ENCODE results near the gene C2CD4D.

DNA sequence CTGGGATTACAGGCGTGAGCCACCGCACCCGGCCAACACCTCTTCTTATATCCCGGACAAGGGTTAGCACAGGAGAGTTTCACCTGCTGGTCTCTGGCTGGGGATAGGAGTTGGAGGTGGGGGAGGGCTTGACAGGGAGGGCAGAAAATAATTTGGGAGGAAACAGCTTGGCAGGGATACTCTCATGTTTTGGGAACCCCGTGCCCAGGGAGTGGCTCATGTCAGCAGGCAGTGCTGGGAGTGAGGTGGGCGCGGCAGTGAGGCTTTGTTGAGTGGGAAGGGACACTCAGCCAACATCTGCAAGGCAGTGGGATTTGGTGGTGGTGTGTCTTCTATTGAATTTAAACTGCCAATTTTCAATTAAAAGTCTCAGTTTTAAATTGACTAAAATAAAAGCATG is 15.0 kb upstream of the C2CD4D start:
- TF ChIP-seq, protein P1, sequence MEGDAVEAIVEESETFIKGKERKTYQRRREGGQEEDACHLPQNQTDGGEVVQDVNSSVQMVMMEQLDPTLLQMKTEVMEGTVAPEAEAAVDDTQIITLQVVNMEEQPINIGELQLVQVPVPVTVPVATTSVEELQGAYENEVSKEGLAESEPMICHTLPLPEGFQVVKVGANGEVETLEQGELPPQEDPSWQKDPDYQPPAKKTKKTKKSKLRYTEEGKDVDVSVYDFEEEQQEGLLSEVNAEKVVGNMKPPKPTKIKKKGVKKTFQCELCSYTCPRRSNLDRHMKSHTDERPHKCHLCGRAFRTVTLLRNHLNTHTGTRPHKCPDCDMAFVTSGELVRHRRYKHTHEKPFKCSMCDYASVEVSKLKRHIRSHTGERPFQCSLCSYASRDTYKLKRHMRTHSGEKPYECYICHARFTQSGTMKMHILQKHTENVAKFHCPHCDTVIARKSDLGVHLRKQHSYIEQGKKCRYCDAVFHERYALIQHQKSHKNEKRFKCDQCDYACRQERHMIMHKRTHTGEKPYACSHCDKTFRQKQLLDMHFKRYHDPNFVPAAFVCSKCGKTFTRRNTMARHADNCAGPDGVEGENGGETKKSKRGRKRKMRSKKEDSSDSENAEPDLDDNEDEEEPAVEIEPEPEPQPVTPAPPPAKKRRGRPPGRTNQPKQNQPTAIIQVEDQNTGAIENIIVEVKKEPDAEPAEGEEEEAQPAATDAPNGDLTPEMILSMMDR (IDR thresholded peaks at IDR 0.05; ENCODE audit: poor library complexity, severe bottlenecking) = no peak
- no peak for TF ChIP-seq EP300 (conservative IDR thresholded peaks at IDR 0.05; ENCODE audit: poor library complexity, severe bottlenecking)
- TF ChIP-seq EZH2 (IDR thresholded peaks at IDR 0.05; ENCODE audit: borderline replicate concordance, insufficient read depth, low read length, poor library complexity, severe bottlenecking) = no peak
- TF ChIP-seq RAD21 (conservative IDR thresholded peaks at IDR 0.05) = no peak
- no peak for TF ChIP-seq TAF1 (IDR thresholded peaks at IDR 0.05; ENCODE audit: low read depth)
- no peak for TF ChIP-seq POLR2AphosphoS5 (IDR thresholded peaks at IDR 0.05)
- TF ChIP-seq, protein P2, sequence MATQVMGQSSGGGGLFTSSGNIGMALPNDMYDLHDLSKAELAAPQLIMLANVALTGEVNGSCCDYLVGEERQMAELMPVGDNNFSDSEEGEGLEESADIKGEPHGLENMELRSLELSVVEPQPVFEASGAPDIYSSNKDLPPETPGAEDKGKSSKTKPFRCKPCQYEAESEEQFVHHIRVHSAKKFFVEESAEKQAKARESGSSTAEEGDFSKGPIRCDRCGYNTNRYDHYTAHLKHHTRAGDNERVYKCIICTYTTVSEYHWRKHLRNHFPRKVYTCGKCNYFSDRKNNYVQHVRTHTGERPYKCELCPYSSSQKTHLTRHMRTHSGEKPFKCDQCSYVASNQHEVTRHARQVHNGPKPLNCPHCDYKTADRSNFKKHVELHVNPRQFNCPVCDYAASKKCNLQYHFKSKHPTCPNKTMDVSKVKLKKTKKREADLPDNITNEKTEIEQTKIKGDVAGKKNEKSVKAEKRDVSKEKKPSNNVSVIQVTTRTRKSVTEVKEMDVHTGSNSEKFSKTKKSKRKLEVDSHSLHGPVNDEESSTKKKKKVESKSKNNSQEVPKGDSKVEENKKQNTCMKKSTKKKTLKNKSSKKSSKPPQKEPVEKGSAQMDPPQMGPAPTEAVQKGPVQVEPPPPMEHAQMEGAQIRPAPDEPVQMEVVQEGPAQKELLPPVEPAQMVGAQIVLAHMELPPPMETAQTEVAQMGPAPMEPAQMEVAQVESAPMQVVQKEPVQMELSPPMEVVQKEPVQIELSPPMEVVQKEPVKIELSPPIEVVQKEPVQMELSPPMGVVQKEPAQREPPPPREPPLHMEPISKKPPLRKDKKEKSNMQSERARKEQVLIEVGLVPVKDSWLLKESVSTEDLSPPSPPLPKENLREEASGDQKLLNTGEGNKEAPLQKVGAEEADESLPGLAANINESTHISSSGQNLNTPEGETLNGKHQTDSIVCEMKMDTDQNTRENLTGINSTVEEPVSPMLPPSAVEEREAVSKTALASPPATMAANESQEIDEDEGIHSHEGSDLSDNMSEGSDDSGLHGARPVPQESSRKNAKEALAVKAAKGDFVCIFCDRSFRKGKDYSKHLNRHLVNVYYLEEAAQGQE (IDR thresholded peaks at IDR 0.05; ENCODE audit: borderline replicate concordance) = no peak
